MCF 10A (cell line): ENCODE data around the gene OR11H6. TPM values are rescaled to one million over a fixed set of nuclear protein-coding genes. Genes with fewer than 3 reads are reported as not detected.
"Not testable (repeated sequence)": the region's sequence is repeated elsewhere in the genome, so short reads cannot be mapped to it uniquely, and the experiment has no call there.

ENCODE experiments used
- Bru-seq: library from RNA; stranded (reverse); fragments of 400-500 nt; gene quantifications from one replicate; lab custom pipeline; 2021; lab: Mats Ljungman, UMichigan
- BruChase-seq, 2 experiments: library from RNA; stranded (reverse); fragments of 400-500 nt; gene quantifications; one replicate each; lab custom pipeline; 2021; lab: Mats Ljungman, UMichigan
- BruUV-seq: library from RNA; stranded (reverse); fragments of 400-500 nt; replicated peaks from 2 replicates; lab custom pipeline; 2021; lab: Mats Ljungman, UMichigan
- CTCF ChIA-PET: fragments of 300-600 bp; sonication (Branson Sonifier 250); formaldehyde crosslinking; extraction: SDS; loops from one replicate; lab custom pipeline; 2021; ENCODE audit warnings: antibody characterized with exemption, inconsistent platforms; lab: Yijun Ruan, JAX
- POLR2A ChIA-PET: fragments of 300-600, 350-650 bp; sonication (Branson Sonifier 250); formaldehyde crosslinking; extraction: SDS; loops from one replicate; lab custom pipeline; 2020; ENCODE audit warnings: antibody characterized with exemption, inconsistent platforms; lab: Yijun Ruan, JAX
- DNase-seq: peaks from one replicate; pipeline ENCODE4 v3.0.0-alpha.2; 2018; ENCODE audit not compliant: unreplicated experiment
- H3K27ac Mint-ChIP-seq: one replicate; pipeline ENCODE4 v1.8.0; 2022; ENCODE audit warnings: mild to moderate bottlenecking, low read depth, mixed read lengths; ENCODE audit not compliant: unreplicated experiment
- H3K27me3 Mint-ChIP-seq: one replicate; pipeline ENCODE4 v1.8.0; 2022; ENCODE audit warnings: mixed read lengths; ENCODE audit not compliant: insufficient read depth, unreplicated experiment
- H3K36me3 Mint-ChIP-seq: one replicate; pipeline ENCODE4 v1.8.0; 2022; ENCODE audit warnings: mild to moderate bottlenecking, moderate library complexity, mixed read lengths; ENCODE audit not compliant: insufficient read depth, unreplicated experiment
- H3K4me1 Mint-ChIP-seq: one replicate; pipeline ENCODE4 v1.8.0; 2022; ENCODE audit warnings: mixed read lengths; ENCODE audit not compliant: insufficient read depth, unreplicated experiment
- H3K4me3 Mint-ChIP-seq: one replicate; pipeline ENCODE4 v1.8.0; 2022; ENCODE audit warnings: mild to moderate bottlenecking, moderate library complexity, mixed read lengths; ENCODE audit not compliant: unreplicated experiment
- H3K9me3 Mint-ChIP-seq: one replicate; pipeline ENCODE4 v1.8.0; 2022; ENCODE audit warnings: mixed read lengths; ENCODE audit not compliant: unreplicated experiment
- CTCF ChIP-seq: fragments of 200-600 bp; IDR thresholded peaks from one replicate; pipeline ENCODE4 v1.8.0; 2022; ENCODE audit warnings: antibody characterized with exemption, mild to moderate bottlenecking; ENCODE audit not compliant: unreplicated experiment
- intact Hi-C: fragments of 100-400 bp; cut with micrococcal nuclease; formaldehyde crosslinking; loops from 2 replicates; pipeline ENCODE4 v1.14.1; 2022
- long read RNA-seq: library from polyadenylated mRNA; stranded (forward); transcript quantifications from one replicate; pipeline ENCODE4 v2.0.0, GENCODE V29; 2022
- total RNA-seq: library from RNA; stranded (reverse); gene quantifications from 2 replicates; pipeline ENCODE4 v1.2.3, GENCODE V29; 2022

Gene OR11H6
- total RNA-seq (not detected in 2 replicates), Bru-seq, nascent RNA (not detected), BruChase-seq, experiment 1, labeled RNA remaining after a 6-hour chase (not detected), BruChase-seq, experiment 2, labeled RNA remaining after a 2-hour chase (not detected)
- long read RNA-seq = 0 reads

GRCh38 chr14:20223410-20223809 lies at the start of gene OR11H6:
TSS of gene OR11H6 (plus strand) at chr14:20223710. CDS start at chr14:20223710, 0 bp downstream.
- ChIA-PET CTCF (no interaction called here), POLR2A (no interaction called here)
- TF ChIP-seq CTCF = no peak

GRCh38 chr14:20174205-20174604 lies 49.3 kb upstream of the OR11H6 start:
- CTCF ChIA-PET, H3K4me3 Mint-ChIP-seq, DNase-seq, POLR2A ChIA-PET, H3K36me3 Mint-ChIP-seq, intact Hi-C loops, H3K9me3 Mint-ChIP-seq, H3K4me1 Mint-ChIP-seq, BruUV-seq, H3K27ac Mint-ChIP-seq: not testable (repeated sequence)
- peaks cover 29% of the 10 kb centered on the region for H3K27me3 Mint-ChIP-seq

More at GRCh38 chr14:20223410-20223809, at the start of gene OR11H6:
- Mint-ChIP-seq H3K9me3 (no peaks in the 10 kb centered on the region), H3K27ac (no peak within 1 kb of the TSS), H3K4me1 (no peaks in the 10 kb centered on the region), H3K36me3 (peaks cover 5% of the 10 kb centered on the region), H3K27me3 (peaks cover 25% of the 10 kb centered on the region), H3K4me3 (no peak within 1 kb of the TSS)
- DNase-seq = no peak
- BruUV-seq = no TSS peak
- intact Hi-C loops = no loop called here

- Mint-ChIP-seq H3K4me1 (no peaks in the 10 kb centered on the region), H3K27ac (no peak overlapping the region), H3K36me3 (no peaks in the 10 kb centered on the region), H3K4me3 (no peak overlapping the region), H3K9me3 (no peaks in the 10 kb centered on the region), H3K27me3 (peaks cover 36% of the 10 kb centered on the region)
- ChIA-PET POLR2A (no interaction called here), CTCF (no interaction called here)
- BruUV-seq = no TSS peak
- no peak for TF ChIP-seq CTCF
- intact Hi-C loops = no loop called here
- no peak for DNase-seq
Measured at GRCh38 chr14:20176330-20176729, 47.2 kb upstream of the OR11H6 start.

GRCh38 chr14:20177433-20177974 lies 46.0 kb upstream of the OR11H6 start:
- Mint-ChIP-seq H3K4me3 (no peak overlapping the region), H3K4me1 (no peaks in the 10 kb centered on the region), H3K27me3 (peaks cover 36% of the 10 kb centered on the region), H3K36me3 (no peaks in the 10 kb centered on the region), H3K9me3 (no peaks in the 10 kb centered on the region), H3K27ac (no peak overlapping the region)
- DNase-seq = no peak
- CTCF ChIA-PET = interaction anchor here (0.6 to 0.7 kb wide), 2 partner anchors 124 to 1487 kb away, joined by 3 read pairs; no protein-coding TSS in a partner anchor
- intact Hi-C loops = no loop called here
- BruUV-seq = no TSS peak
- POLR2A ChIA-PET = no interaction called here
- TF ChIP-seq CTCF = no peak
